Lower leg skin (tissue), 3 donors: ENCODE results near the gene PIP4K2C.

ENCODE experiments used
- CTCF ChIP-seq, 3 donors: fragments of 450-650 bp; IDR thresholded peaks; one replicate each; pipeline ENCODE4 v1.5.1; 2016; ENCODE audit warnings: antibody characterized with exemption in 3 of 3, mild to moderate bottlenecking in 3 of 3, moderate library complexity in 2 of 3
- POLR2A ChIP-seq, 2 donors: fragments of 450-650 bp; IDR thresholded peaks; one replicate each; pipeline ENCODE4 v1.6.1; 2016 to 2017; ENCODE audit warnings: antibody characterized with exemption in 2 of 2, mild to moderate bottlenecking in 1 of 2, moderate library complexity in 1 of 2

- no peak for TF ChIP-seq CTCF (IDR thresholded peaks at IDR 0.05)
- TF ChIP-seq POLR2A (IDR thresholded peaks at IDR 0.05): no peak
Observed at GRCh38 chr12:57552306-57552651, 38.7 kb upstream of the PIP4K2C start.
